ENCODE results near the gene POLDIP3.

- TF ChIP-seq POLR2A (IDR thresholded peaks at IDR 0.05; ENCODE audit: low read depth, low read length), result no peak
- TF ChIP-seq CTCF (conservative IDR thresholded peaks at IDR 0.05; ENCODE audit: low read depth, low read length), result no peak
- TF ChIP-seq RCOR1 (IDR thresholded peaks at IDR 0.05; ENCODE audit: insufficient replicate concordance, low read length), result no peak
- TF ChIP-seq SMC3 (IDR thresholded peaks at IDR 0.05; ENCODE audit: low read depth, low read length), result no peak
- no peak for TF ChIP-seq RFX5 (IDR thresholded peaks at IDR 0.05; ENCODE audit: low read depth, low read length)
- no peak for TF ChIP-seq MAFK (IDR thresholded peaks at IDR 0.05; ENCODE audit: low read depth, low read length)
- no peak for TF ChIP-seq CEBPB (IDR thresholded peaks at IDR 0.05; ENCODE audit: low read depth, low read length)
- TF ChIP-seq CHD1 (IDR thresholded peaks at IDR 0.05; ENCODE audit: low read depth, low read length), result no peak
- no peak for TF ChIP-seq ELK1 (IDR thresholded peaks at IDR 0.05; ENCODE audit: borderline replicate concordance, low read depth, low read length)
- TF ChIP-seq BHLHE40 (IDR thresholded peaks at IDR 0.05; ENCODE audit: low read depth, low read length), result no peak
- no peak for TF ChIP-seq RAD21 (IDR thresholded peaks at IDR 0.05; ENCODE audit: low read length)
- TF ChIP-seq FOS (IDR thresholded peaks at IDR 0.05; ENCODE audit: low read depth, low read length), result no peak
These were observed 6.4 kb downstream of the POLDIP3 start for GRCh38 chr22:42608136-42608822.
